H1 (cell line): ENCODE measurements around the gene TBC1D30. TPM values are rescaled to one million over a fixed set of nuclear protein-coding genes. Genes with fewer than 3 reads are reported as not detected.

Experiments used
- EGR1 ChIP-seq: IDR thresholded peaks from 2 replicates; pipeline ENCODE4 v1.6.1; 2011; ENCODE audit warnings: low read depth, low read length, borderline replicate concordance
- RAD21 ChIP-seq, 2 experiments: IDR thresholded peaks in 1 of 2; conservative IDR thresholded peaks in 1 of 2; 2 replicates each; pipeline ENCODE4 v1.6.1; 2011; ENCODE audit warnings: low read depth in 2 of 2, low read length in 2 of 2, improper control_type of control experiment in 1 of 2, inconsistent platforms in 1 of 2, mild to moderate bottlenecking in 1 of 2, moderate library complexity in 1 of 2
- polyA plus RNA-seq, 7 experiments: library from polyadenylated mRNA; depleted of rRNA in 3 of 7; stranded (reverse) in 5 of 7; unstranded in 2 of 7; fragments of >200 nt in 5 of 7; fragments of 200-250 nt in 2 of 7; gene quantifications; 1 replicate in 5 of 7; 2 replicates in 1 of 7; 4 replicates in 1 of 7; pipeline versions ENCODE4 v1.2.1 to v1.2.3, GENCODE V29; 2011 to 2013; ENCODE audit warnings: missing spikeins in 2 of 7, mixed read lengths in 2 of 7
- total RNA-seq: library from RNA; stranded (reverse); fragmentation: NEBNext Ultra II Directional; extraction: Animal tissue kit (Norgen Biotek cat#: 25700); gene quantifications from 2 replicates; pipeline ENCODE4 v1.2.1, GENCODE V29; 2021
- TF ChIP-seq, protein P1 (sequence below): fragments of 300-600 bp; sonication (generic); IDR thresholded peaks from 2 replicates; pipeline ENCODE4 v1.7.1; 2012; ENCODE audit warnings: low read length, moderate library complexity, mild to moderate bottlenecking, inconsistent platforms; ENCODE audit not compliant: insufficient replicate concordance

Gene TBC1D30
- total and polyA plus RNA-seq, 2 of the 8 experiments (the other 6 are each of a cell fraction or from before 2014, with no cell fraction given), result 2.8 to 5.5 TPM

DNA sequence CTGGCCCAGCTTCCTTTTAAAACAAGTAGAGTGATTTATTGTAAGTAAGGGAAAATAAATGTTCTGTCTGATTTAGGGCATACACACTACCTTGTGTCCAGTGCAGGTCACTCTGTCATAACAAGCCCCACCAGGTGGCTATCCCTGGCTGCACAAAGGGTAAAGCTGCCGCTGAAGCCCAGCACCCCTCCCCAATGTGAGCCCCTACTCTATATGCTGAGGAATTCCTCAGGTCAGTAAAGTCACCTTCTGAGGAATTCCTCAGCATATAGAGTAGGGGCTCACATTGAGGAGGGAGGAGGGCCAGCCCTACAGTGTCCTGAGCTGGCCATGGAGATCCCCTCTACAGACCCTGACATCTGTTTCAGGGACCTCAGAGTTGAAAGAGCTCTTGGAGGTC, 67.2 kb downstream of the TBC1D30 start (continued):
- TF ChIP-seq, protein P1, sequence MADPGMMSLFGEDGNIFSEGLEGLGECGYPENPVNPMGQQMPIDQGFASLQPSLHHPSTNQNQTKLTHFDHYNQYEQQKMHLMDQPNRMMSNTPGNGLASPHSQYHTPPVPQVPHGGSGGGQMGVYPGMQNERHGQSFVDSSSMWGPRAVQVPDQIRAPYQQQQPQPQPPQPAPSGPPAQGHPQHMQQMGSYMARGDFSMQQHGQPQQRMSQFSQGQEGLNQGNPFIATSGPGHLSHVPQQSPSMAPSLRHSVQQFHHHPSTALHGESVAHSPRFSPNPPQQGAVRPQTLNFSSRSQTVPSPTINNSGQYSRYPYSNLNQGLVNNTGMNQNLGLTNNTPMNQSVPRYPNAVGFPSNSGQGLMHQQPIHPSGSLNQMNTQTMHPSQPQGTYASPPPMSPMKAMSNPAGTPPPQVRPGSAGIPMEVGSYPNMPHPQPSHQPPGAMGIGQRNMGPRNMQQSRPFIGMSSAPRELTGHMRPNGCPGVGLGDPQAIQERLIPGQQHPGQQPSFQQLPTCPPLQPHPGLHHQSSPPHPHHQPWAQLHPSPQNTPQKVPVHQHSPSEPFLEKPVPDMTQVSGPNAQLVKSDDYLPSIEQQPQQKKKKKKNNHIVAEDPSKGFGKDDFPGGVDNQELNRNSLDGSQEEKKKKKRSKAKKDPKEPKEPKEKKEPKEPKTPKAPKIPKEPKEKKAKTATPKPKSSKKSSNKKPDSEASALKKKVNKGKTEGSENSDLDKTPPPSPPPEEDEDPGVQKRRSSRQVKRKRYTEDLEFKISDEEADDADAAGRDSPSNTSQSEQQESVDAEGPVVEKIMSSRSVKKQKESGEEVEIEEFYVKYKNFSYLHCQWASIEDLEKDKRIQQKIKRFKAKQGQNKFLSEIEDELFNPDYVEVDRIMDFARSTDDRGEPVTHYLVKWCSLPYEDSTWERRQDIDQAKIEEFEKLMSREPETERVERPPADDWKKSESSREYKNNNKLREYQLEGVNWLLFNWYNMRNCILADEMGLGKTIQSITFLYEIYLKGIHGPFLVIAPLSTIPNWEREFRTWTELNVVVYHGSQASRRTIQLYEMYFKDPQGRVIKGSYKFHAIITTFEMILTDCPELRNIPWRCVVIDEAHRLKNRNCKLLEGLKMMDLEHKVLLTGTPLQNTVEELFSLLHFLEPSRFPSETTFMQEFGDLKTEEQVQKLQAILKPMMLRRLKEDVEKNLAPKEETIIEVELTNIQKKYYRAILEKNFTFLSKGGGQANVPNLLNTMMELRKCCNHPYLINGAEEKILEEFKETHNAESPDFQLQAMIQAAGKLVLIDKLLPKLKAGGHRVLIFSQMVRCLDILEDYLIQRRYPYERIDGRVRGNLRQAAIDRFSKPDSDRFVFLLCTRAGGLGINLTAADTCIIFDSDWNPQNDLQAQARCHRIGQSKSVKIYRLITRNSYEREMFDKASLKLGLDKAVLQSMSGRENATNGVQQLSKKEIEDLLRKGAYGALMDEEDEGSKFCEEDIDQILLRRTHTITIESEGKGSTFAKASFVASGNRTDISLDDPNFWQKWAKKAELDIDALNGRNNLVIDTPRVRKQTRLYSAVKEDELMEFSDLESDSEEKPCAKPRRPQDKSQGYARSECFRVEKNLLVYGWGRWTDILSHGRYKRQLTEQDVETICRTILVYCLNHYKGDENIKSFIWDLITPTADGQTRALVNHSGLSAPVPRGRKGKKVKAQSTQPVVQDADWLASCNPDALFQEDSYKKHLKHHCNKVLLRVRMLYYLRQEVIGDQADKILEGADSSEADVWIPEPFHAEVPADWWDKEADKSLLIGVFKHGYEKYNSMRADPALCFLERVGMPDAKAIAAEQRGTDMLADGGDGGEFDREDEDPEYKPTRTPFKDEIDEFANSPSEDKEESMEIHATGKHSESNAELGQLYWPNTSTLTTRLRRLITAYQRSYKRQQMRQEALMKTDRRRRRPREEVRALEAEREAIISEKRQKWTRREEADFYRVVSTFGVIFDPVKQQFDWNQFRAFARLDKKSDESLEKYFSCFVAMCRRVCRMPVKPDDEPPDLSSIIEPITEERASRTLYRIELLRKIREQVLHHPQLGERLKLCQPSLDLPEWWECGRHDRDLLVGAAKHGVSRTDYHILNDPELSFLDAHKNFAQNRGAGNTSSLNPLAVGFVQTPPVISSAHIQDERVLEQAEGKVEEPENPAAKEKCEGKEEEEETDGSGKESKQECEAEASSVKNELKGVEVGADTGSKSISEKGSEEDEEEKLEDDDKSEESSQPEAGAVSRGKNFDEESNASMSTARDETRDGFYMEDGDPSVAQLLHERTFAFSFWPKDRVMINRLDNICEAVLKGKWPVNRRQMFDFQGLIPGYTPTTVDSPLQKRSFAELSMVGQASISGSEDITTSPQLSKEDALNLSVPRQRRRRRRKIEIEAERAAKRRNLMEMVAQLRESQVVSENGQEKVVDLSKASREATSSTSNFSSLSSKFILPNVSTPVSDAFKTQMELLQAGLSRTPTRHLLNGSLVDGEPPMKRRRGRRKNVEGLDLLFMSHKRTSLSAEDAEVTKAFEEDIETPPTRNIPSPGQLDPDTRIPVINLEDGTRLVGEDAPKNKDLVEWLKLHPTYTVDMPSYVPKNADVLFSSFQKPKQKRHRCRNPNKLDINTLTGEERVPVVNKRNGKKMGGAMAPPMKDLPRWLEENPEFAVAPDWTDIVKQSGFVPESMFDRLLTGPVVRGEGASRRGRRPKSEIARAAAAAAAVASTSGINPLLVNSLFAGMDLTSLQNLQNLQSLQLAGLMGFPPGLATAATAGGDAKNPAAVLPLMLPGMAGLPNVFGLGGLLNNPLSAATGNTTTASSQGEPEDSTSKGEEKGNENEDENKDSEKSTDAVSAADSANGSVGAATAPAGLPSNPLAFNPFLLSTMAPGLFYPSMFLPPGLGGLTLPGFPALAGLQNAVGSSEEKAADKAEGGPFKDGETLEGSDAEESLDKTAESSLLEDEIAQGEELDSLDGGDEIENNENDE, result no peak
- TF ChIP-seq RAD21 (IDR thresholded peaks at IDR 0.05 in 1 of 2, conservative IDR thresholded peaks at IDR 0.05 in 1 of 2; ENCODE audit: low read depth in 2 of 2, low read length in 2 of 2) (peak in 1 of 2 experiments; percentile 17; a peak in 1 of 4 replicates), EGR1 (no peak)
